OCI-LY1 (cell line): ENCODE results near the gene PLCD1.

ENCODE experiments used
- CTCF ChIP-seq: fragments of 200-600 bp; sonication (generic), shearing (Covaris generic); IDR thresholded peaks from 2 replicates; pipeline ENCODE4 v1.5.1; 2017; ENCODE audit warnings: mild to moderate bottlenecking, antibody characterized with exemption, low read length, moderate library complexity, mixed read lengths
- EZH2 ChIP-seq: fragments of 200-600 bp; sonication (generic), shearing (Covaris generic); IDR thresholded peaks from 2 replicates; pipeline ENCODE4 v1.8.0; 2017; ENCODE audit warnings: borderline replicate concordance, mixed run types, mild to moderate bottlenecking, antibody characterized with exemption, low read length, moderate library complexity, mixed read lengths

GRCh38 chr3:38011111-38011510, 18.3 kb downstream of the PLCD1 start:
- TF ChIP-seq EZH2 (no peak), CTCF (no peak)
